Stimulated activated CD8-positive, alpha-beta memory T cell treated with anti-CD3 and anti-CD28 coated beads, Interleukin-12 subunit alpha, Interleukin-12 subunit beta, amount 100 ng/mL, for 1 hour (primary cell): ENCODE data around the gene TLR3.

ENCODE experiments used
- DNase-seq: peaks from one replicate; pipeline ENCODE4 v3.0.0-alpha.2; 2020; ENCODE audit warnings: low read depth

The TLR3 gene

DNA sequence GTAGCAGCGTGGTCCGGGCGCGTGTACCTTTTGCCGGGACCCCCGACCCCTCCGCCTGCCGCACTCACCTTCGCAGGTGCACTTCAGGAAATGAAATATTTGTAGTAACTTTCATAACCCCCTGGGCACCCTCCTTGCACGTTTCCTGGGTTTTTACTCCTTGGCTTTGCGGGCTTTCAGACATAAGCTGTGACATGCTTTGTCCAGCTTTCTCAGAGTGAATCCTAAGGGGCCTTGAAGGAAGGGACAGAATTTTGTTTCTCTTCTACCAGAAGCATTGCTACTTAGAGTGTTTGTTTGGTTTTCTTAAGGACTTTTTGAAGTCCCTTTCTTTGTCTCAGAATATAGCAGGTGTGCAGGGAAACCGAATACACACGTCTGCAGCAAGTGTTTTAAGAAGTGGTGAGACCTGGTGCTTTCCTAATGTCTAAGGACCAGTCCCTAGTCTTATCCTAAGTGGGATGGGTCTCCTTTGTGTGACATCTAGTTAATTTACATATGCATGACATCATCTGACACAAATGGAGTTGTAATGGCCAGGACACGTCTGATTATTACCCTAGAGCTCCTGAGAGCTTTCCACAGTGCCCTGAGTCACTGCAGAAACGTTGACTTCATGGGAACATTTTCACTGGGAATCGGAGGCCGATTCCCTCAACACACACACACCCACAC lies 36.8 kb downstream of the TLR3 start:
- no peak for DNase-seq

GRCh38 chr4:186107947-186108346 lies 39.0 kb downstream of the TLR3 start:
- no peak for DNase-seq

DNA sequence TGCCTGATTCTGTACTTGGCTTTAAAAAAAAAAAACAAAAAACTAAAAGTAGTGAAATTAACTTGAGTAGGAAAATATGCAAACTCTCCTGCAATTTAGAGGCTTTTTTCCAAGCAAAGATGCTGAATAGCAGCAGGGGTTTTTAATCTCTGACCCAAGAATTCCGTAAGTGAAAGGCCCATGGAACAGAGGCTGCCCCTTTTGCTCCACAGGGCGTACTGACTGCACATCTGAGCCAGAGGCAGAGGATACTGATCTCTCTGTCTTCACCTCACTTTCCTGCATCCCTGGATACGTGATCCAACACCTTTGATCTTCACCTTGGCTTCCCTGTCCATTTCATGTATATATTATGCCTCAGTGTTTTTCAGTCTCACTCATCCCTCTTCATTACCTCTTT lies 39.4 kb downstream of the TLR3 start:
- DNase-seq: no peak

- DNase-seq: no peak
Observed at GRCh38 chr4:186109245-186109644, 40.3 kb downstream of the TLR3 start.

GRCh38 chr4:186116697-186117096 lies 47.7 kb downstream of the TLR3 start:
- no peak for DNase-seq

DNA sequence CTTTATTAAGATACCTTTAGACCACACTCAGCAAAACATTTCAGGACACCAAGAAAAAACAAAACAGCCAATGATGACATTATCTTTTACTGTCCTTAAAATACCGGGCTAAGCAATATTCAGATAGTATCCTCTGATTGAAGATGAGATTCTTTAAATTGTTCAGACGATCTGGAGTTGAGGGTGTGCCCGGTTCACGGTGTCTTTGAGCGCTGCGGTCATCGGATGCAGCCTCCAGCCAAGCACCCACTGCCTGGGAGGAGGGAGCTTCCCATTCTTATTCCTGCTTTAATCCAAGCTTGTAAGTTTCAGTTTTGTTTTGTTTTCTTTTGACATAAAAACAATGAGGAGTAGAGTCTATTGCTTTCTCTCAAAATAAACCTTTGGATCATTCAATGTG lies 49.6 kb downstream of the TLR3 start:
- DNase-seq: no peak

DNA sequence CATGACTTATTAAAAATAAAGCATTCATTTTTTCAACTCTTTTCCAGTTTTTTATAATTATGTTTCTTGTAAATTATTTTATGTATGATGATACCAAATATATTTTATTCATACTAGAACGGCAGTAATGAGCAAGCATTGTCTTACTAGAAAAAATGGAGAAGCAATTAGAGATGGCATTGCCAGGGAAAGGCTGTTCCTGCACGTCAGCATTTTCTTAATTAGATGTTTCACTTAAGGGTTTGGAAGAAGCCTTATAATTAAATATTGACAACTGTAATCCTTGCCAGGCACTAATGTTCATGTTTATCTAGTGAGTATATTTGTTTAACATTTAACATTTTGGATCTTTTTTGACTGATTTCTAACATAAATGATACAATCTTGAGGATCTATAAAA lies 52.1 kb downstream of the TLR3 start:
- no peak for DNase-seq

- DNase-seq: no peak
Observed at GRCh38 chr4:186128842-186129241, 59.9 kb downstream of the TLR3 start.

DNA sequence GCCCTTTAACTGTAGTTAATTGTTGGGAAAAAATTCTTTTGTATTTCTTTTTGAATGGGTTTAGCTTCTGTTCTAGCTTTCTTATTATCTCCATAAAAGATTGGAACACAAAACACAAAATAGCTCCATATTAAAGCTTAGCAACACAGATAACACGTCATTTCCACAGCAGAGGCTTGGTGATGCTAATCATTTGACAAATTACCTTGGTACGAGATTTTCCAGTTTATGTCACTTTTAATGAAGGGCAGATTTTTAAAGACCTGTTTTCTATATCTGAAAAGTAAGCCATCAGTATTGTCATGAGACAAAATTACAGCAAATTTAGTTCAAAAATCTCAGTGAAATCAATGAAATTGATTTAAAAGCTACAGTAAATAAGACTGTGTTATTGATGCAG lies 63.0 kb downstream of the TLR3 start:
- DNase-seq: no peak

DNA sequence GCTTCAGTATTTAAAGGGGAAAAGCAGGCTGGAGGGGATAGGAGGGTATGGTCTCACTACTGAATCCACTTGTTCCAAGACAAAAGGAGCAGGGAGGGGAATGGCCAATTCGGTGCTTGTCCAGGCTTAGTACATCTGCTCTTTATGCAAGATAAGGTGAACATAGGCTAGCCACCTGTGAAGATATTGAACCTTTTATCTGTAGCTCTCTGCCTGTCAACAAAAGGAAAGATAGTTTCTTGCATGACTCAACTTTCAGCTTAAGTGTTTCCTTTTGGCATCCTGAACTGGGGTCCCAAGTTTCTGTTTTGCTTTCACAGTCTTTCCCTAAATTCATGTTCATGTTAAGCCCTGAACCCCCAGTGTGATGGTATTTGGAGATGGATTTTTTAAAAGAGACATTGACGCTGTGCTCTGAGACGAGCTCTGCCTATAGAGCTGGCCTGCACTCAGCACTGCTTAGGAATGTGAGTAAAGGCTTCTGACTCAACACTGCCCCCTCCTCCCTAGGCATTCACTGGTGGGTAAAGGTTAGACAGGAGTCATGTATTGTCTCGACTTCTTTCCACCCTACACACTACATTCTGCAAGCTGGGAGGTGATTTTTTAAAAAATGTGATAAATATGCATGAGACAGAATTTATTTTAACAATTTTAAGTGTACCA lies 63.8 kb downstream of the TLR3 start:
- no peak for DNase-seq

DNA sequence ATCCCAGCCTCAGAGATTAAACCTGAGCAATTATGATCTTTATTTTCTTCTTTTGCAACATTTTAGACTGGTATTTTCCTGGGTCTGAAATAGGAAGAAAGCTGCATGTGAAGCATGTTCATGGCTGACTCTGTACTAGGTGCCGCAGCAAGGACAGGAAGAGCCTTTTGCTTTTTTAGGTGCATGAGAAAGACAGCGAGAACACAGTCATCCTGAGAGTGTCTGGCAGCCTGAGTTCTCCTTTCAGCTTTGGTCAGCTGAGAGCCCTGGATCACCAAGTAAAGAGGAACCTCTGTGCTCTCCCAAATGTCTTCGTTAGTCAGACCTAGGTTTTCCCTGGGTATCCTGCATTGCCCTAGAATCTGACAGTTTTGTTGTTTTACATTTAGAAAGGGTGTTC lies 65.3 kb downstream of the TLR3 start:
- no peak for DNase-seq

DNA sequence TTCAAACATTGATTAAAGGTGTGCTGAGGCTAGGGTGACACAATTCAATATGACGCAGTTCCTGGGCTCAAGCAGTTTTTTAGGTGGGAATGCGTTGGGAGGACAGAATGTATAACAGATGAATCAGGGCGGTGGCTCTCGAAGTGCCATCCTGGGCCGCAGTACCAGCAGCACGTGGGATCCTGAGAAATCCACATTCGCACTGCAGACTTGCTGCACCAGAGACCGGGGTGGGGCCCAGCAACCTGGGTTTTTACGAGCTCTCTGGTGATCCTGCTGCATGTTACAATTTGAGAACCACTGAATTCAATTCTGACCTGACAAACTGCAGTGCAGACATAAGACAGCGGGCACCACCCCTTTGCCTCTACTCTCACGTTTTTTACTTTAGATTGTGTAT lies 65.9 kb downstream of the TLR3 start:
- no peak for DNase-seq

DNA sequence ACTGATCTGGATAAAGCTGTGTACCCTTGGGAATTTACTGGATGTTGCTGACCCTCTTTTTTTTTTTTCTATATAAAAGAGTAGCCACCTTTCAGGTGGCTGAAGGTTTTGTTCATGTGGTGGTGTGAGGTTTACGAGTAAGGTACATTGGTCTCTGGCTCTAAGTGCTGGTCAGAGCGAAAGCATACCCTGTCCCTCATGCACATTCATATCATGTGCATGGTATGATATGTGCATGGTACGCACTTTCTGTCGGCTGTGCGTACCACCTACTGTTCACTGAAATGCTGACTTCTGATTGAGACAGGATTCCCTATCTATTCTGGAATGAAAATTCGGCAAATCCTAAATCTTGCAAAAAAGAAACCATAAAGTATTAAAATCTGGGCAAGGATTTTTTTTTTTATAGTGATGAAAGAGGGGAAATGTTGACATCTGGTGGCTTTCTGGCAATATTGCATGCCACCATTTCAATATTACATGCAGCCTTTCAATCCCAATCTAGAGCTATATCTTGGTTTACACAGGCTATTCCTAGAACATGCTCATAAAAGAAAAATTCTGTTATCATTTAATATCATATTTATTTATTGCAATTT lies 68.3 kb downstream of the TLR3 start:
- no peak for DNase-seq
